Effector memory CD4-positive, alpha-beta T cell (primary cell): ENCODE results near the gene SMIM1.

Experiments
- DNase-seq, 3 donors: peaks; one replicate each; pipeline ENCODE4 v3.0.0-alpha.2; 2020
- H3K27ac ChIP-seq: 2 replicates; pipeline ENCODE4 v1.7.0; 2013; ENCODE audit warnings: mild to moderate bottlenecking, low read length, moderate library complexity; ENCODE audit not compliant: insufficient read depth, poor library complexity, severe bottlenecking
- H3K27me3 ChIP-seq: replicated peaks from 2 replicates; pipeline ENCODE4 v1.7.0; 2013; ENCODE audit warnings: mild to moderate bottlenecking, low read length; ENCODE audit not compliant: insufficient read depth, control insufficient read depth, poor library complexity, severe bottlenecking
- H3K36me3 ChIP-seq: 2 replicates; pipeline ENCODE4 v1.7.0; 2013; ENCODE audit warnings: mild to moderate bottlenecking, low read length, moderate library complexity; ENCODE audit not compliant: control insufficient read depth, insufficient read depth
- H3K4me1 ChIP-seq: 2 replicates; pipeline ENCODE4 v1.7.0; 2013; ENCODE audit warnings: low read length, mild to moderate bottlenecking; ENCODE audit not compliant: control insufficient read depth, insufficient read depth, poor library complexity, severe bottlenecking
- H3K4me3 ChIP-seq: 2 replicates; pipeline ENCODE4 v1.7.0; 2013; ENCODE audit warnings: low read length, low read depth, mild to moderate bottlenecking; ENCODE audit not compliant: insufficient read depth, poor library complexity, severe bottlenecking
- H3K9me3 ChIP-seq: 2 replicates; pipeline ENCODE4 v1.7.0; 2013; ENCODE audit warnings: mild to moderate bottlenecking, low read length, moderate library complexity; ENCODE audit not compliant: control insufficient read depth

The SMIM1 gene

GRCh38 chr1:3821004-3821403 is 48.5 kb downstream of the SMIM1 start:
- peaks cover 32% of the 10 kb centered on the region for H3K36me3 ChIP-seq

DNA sequence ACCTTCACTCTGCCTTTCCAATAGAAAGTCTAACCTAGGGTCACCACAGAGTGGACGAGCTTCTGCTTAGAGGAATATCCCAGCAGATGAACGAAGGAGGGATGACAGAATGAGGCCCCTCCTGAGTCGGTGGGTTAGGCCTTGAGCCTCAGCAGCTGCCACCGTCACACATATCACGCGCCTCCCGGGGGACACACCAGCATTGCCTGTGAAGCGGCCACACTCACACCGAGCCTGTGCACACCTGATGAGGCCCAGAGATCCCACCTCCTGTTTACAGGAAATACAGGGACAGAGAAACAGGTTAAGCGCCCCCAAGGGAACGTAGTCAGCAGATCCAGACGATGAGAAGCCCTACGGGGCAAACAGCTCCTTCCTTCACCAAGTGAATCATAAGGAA is 48.9 kb downstream of the SMIM1 start:
- H3K9me3 ChIP-seq, result no peaks in the 10 kb centered on the region
- H3K36me3 ChIP-seq, result peaks cover 36% of the 10 kb centered on the region
- DNase-seq, result no peak
- no peak overlapping the region for H3K4me3 ChIP-seq
- no peak overlapping the region for H3K27ac ChIP-seq
- H3K27me3 ChIP-seq, result no peaks in the 10 kb centered on the region
- no peaks in the 10 kb centered on the region for H3K4me1 ChIP-seq

More at GRCh38 chr1:3821004-3821403, 48.5 kb downstream of the SMIM1 start:
- no peak overlapping the region for H3K4me3 ChIP-seq
- no peak overlapping the region for H3K27ac ChIP-seq
- H3K27me3 ChIP-seq, result no peaks in the 10 kb centered on the region
- no peaks in the 10 kb centered on the region for H3K4me1 ChIP-seq
- no peaks in the 10 kb centered on the region for H3K9me3 ChIP-seq
- no peak for DNase-seq

DNA sequence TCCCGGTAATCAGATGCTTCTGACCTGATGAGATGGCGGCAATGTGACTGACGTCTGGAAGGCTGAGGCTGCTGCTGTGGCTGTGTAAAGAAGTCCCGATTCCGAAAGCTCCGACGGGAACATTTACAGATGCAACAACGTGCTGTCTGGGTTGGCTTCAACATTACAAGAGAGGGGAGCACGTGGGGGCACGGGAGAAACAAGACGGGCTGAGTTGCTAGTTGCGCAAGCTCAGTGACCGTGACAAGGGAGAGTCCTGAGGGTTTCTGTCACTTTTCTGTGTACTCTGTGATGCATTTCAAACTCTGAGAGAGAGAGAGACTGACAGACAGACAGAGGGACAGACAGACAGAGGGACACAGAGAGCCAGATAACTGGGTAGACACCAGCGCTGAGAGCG is 49.4 kb downstream of the SMIM1 start:
- Histone ChIP-seq H3K4me1 (no peaks in the 10 kb centered on the region), H3K27me3 (no peaks in the 10 kb centered on the region), H3K36me3 (peaks cover 39% of the 10 kb centered on the region), H3K4me3 (no peak overlapping the region), H3K9me3 (no peaks in the 10 kb centered on the region), H3K27ac (no peak overlapping the region)
- no peak for DNase-seq

- Histone ChIP-seq H3K36me3 (peaks cover 44% of the 10 kb centered on the region), H3K4me3 (no peak overlapping the region), H3K27me3 (no peaks in the 10 kb centered on the region), H3K9me3 (no peaks in the 10 kb centered on the region), H3K4me1 (no peaks in the 10 kb centered on the region), H3K27ac (no peak overlapping the region)
- DNase-seq, result no peak
Measured at GRCh38 chr1:3822421-3822820, 49.9 kb downstream of the SMIM1 start.

GRCh38 chr1:3824650-3825049 is 52.1 kb downstream of the SMIM1 start:
- peaks cover 58% of the 10 kb centered on the region for H3K36me3 ChIP-seq

GRCh38 chr1:3825356-3825755 is 52.8 kb downstream of the SMIM1 start:
- DNase-seq, result no peak
- H3K4me3 ChIP-seq, result no peak overlapping the region
- H3K4me1 ChIP-seq, result no peaks in the 10 kb centered on the region
- H3K27me3 ChIP-seq, result no peaks in the 10 kb centered on the region
- no peak overlapping the region for H3K27ac ChIP-seq
- H3K36me3 ChIP-seq, result peaks cover 58% of the 10 kb centered on the region
- H3K9me3 ChIP-seq, result no peaks in the 10 kb centered on the region

More at GRCh38 chr1:3824650-3825049, 52.1 kb downstream of the SMIM1 start:
- no peaks in the 10 kb centered on the region for H3K27me3 ChIP-seq
- no peak for DNase-seq
- no peaks in the 10 kb centered on the region for H3K4me1 ChIP-seq
- H3K27ac ChIP-seq, result no peak overlapping the region
- H3K9me3 ChIP-seq, result no peaks in the 10 kb centered on the region
- H3K4me3 ChIP-seq, result no peak overlapping the region
